Prostate gland (tissue), 2 donors: Measurements from ENCODE around the gene FCRL1. TPM values are rescaled to one million over a fixed set of nuclear protein-coding genes. Genes with fewer than 3 reads are reported as not detected.

Source experiments
- DNase-seq: peaks from one replicate; pipeline ENCODE4 v3.0.0-alpha.2; 2019; ENCODE audit warnings: low spot score
- H3K27ac ChIP-seq, 2 donors: fragments of 200-600 bp; sonication (generic); 2 replicates each; pipeline ENCODE4 v1.5.1; 2017 to 2019
- H3K27me3 ChIP-seq: fragments of 200-600 bp; sonication (generic); replicated peaks from 2 replicates; pipeline ENCODE4 v1.5.1; 2019; ENCODE audit not compliant: insufficient read depth
- H3K36me3 ChIP-seq, 2 donors: fragments of 200-600 bp; sonication (generic); 1 replicate in 1 of 2; 2 replicates in 1 of 2; pipeline versions ENCODE4 v1.5.1 to v1.8.1; 2017 to 2019
- H3K4me1 ChIP-seq: fragments of 200-600 bp; sonication (generic); replicated peaks from 2 replicates; pipeline ENCODE4 v1.5.1; 2019
- H3K4me3 ChIP-seq, 2 donors: fragments of 200-600 bp; sonication (generic); 2 replicates each; pipeline ENCODE4 v1.5.1; 2017 to 2019
- H3K9me3 ChIP-seq: fragments of 200-600 bp; sonication (generic); 2 replicates; pipeline ENCODE4 v1.5.1; 2017
- POLR2A ChIP-seq: fragments of 450-650 bp; IDR thresholded peaks from one replicate; pipeline ENCODE4 v1.6.1; 2016; ENCODE audit warnings: antibody characterized with exemption, mild to moderate bottlenecking
- POLR2AphosphoS5 ChIP-seq: sonication (generic); formaldehyde crosslinking; IDR thresholded peaks from one replicate; pipeline ENCODE4 v1.6.1; 2017; ENCODE audit warnings: antibody characterized with exemption
- WGBS: methylation state at CpG from one replicate; pipeline ENCODE4 v1.1.5; 2018; 5-methylcytosine and 5-hydroxymethylcytosine counted together
- intact Hi-C: fragments of 100-400 bp; cut with DNase I; formaldehyde crosslinking; loops from one replicate; pipeline ENCODE4 v1.14.2; 2022
- total RNA-seq, 2 donors: library from RNA; depleted of rRNA; stranded (reverse); fragments of >200 nt; gene quantifications; one replicate each; pipeline ENCODE4 v1.1.0, GENCODE V29; 2016
- TF ChIP-seq, protein P1 (sequence below), 4 experiments: fragments of 200-600 bp in 2 of 4; fragments of 450-650 bp in 2 of 4; sonication (generic) in 2 of 4; IDR thresholded peaks; 1 replicate in 3 of 4; 2 replicates in 1 of 4; pipeline ENCODE4 v1.5.1; 2016 to 2019; ENCODE audit warnings: antibody characterized with exemption in 4 of 4, mild to moderate bottlenecking in 2 of 4, moderate library complexity in 2 of 4

The FCRL1 gene
- total RNA-seq, 2 donors from 2014 or later, result 0.09 TPM; not detected in 1

DNA sequence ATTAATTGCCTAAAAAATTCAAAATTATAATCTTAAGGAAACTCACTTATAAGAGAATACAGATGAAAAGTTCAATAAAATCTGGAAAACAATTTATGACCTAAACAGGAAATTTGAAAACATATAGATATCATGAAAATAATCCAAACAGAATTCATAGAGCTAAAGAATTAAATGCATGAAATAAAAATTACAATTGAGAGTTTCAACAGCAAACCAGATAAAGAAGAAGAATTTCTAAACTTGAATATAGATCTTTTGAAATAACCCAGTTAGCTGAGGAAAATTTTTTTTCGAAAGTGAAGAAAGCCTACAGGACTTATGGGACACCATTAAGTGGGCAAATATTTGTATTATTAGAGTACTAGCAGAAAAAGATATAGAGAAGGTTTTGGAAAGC is 6.7 kb downstream of the FCRL1 start:
- Histone ChIP-seq H3K27ac (no peak overlapping the region), H3K4me3 (no peak overlapping the region), H3K9me3 (no peaks in the 10 kb centered on the region), H3K36me3 (no peaks in the 10 kb centered on the region), H3K27me3 (no peaks in the 10 kb centered on the region), H3K4me1 (no peaks in the 10 kb centered on the region)
- DNase-seq, result no peak
- intact Hi-C loops, result no loop called here
- WGBS, result 89% methylated on average over 1 of the region's 1 CpG
- TF ChIP-seq, protein P1, sequence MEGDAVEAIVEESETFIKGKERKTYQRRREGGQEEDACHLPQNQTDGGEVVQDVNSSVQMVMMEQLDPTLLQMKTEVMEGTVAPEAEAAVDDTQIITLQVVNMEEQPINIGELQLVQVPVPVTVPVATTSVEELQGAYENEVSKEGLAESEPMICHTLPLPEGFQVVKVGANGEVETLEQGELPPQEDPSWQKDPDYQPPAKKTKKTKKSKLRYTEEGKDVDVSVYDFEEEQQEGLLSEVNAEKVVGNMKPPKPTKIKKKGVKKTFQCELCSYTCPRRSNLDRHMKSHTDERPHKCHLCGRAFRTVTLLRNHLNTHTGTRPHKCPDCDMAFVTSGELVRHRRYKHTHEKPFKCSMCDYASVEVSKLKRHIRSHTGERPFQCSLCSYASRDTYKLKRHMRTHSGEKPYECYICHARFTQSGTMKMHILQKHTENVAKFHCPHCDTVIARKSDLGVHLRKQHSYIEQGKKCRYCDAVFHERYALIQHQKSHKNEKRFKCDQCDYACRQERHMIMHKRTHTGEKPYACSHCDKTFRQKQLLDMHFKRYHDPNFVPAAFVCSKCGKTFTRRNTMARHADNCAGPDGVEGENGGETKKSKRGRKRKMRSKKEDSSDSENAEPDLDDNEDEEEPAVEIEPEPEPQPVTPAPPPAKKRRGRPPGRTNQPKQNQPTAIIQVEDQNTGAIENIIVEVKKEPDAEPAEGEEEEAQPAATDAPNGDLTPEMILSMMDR (IDR thresholded peaks at IDR 0.05), result no peak
- TF ChIP-seq POLR2A (no peak), POLR2AphosphoS5 (no peak)

DNA sequence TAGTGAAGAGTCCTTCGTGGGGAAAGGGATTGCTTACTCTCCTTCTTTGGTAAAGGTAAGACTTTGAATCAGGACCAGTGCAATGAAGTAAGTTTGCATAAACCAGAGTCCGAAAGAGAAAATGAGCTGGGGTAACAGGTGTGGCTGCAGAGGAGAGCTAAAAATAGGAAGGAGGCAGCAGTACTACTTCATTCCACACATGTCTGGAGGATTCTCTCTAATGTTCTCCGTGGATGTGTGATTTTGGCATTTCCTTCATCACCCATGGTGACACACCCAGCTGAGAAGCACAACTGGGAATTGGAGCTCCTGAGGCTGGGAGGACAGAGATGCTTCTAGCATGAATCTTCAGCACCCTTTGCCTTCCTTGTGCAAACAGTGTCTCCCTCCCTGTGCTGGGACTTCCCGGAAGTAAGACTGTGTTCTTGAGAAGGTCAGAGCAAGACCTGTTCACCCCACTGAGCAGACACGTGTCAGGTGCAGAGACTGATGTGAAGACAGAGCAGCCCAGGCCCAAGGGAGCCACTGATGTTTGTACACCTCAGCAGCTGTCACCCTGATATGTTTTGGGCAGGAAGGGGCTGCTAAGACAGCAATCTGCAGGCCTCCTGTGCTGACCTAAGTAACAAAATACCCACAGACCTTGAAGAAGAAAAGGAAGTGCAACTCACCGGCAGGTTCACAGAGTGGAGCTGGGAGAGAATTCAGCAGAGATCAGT is 13.3 kb downstream of the FCRL1 start:
- Histone ChIP-seq H3K4me3 (no peak overlapping the region), H3K36me3 (no peaks in the 10 kb centered on the region), H3K27ac (no peak overlapping the region), H3K4me1 (no peaks in the 10 kb centered on the region), H3K9me3 (no peaks in the 10 kb centered on the region), H3K27me3 (no peaks in the 10 kb centered on the region)
- intact Hi-C loops, result no loop called here
- DNase-seq, result no peak
- WGBS, result 75% methylated on average over 6 of the region's 6 CpGs
- TF ChIP-seq, protein P1 (IDR thresholded peaks at IDR 0.05), result no peak
- no peak for TF ChIP-seq POLR2A
- TF ChIP-seq POLR2AphosphoS5, result no peak

- no peak for DNase-seq
- Histone ChIP-seq H3K36me3 (no peaks in the 10 kb centered on the region), H3K9me3 (no peaks in the 10 kb centered on the region), H3K27ac (no peak overlapping the region), H3K4me3 (no peak overlapping the region), H3K4me1 (no peaks in the 10 kb centered on the region), H3K27me3 (no peaks in the 10 kb centered on the region)
- TF ChIP-seq POLR2AphosphoS5, result no peak
- TF ChIP-seq, protein P1 (IDR thresholded peaks at IDR 0.05), result no peak
- no peak for TF ChIP-seq POLR2A
- intact Hi-C loops, result no loop called here
- 84% methylated on average over 7 of the region's 7 CpGs for WGBS
Measured at GRCh38 chr1:157803851-157804250, 16.1 kb downstream of the FCRL1 start.

DNA sequence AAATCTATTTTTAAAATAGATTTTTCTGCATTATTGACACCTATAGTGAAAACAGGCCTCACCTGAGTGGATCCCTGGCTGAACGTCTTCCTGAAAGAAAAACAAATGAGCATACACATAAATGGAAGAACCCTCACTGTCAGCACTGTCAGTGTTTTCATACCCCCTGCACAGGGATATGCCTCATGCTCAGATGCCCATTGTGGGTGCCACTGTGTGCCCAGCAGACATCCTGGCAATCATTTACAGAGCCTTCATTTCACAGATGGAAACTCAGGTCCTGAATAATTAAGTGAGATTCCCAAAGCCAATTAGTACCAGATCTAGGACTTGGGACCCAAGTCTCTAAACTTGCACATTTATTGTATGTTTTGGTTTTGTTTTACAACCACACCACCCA is 19.9 kb downstream of the FCRL1 start:
- Histone ChIP-seq H3K4me1 (no peaks in the 10 kb centered on the region), H3K27me3 (no peaks in the 10 kb centered on the region), H3K36me3 (no peaks in the 10 kb centered on the region), H3K27ac (no peak overlapping the region), H3K4me3 (no peak overlapping the region), H3K9me3 (no peaks in the 10 kb centered on the region)
- WGBS, result 59% methylated on average over 1 of the region's 1 CpG
- TF ChIP-seq POLR2A, result no peak
- TF ChIP-seq, protein P1 (IDR thresholded peaks at IDR 0.05), result no peak
- TF ChIP-seq POLR2AphosphoS5, result no peak
- intact Hi-C loops, result no loop called here
- DNase-seq, result no peak

DNA sequence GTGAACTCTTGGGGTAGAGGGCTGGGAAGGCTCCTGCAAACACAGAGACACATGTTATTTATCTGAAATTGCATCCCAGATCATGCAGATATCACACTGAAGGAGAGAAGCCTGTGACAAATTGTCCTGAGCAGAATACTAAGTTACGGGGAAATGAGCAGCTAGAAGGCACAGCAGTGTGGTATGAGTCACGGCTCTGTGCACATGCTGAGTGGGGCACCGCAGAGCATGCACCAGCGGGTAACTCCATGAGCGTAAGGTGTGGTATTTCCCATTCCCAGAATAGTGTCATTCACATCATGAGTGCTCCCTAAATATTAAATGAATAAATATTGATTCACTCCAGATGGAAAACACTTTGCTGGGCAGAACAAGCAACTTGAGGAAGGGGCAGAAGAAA is 21.7 kb downstream of the FCRL1 start:
- H3K36me3 ChIP-seq, result no peaks in the 10 kb centered on the region
- intact Hi-C loops, result no loop called here

More for the DNA sequence above, 21.7 kb downstream of the FCRL1 start:
- Histone ChIP-seq H3K4me1 (no peaks in the 10 kb centered on the region), H3K4me3 (no peak overlapping the region), H3K27me3 (no peaks in the 10 kb centered on the region), H3K27ac (no peak overlapping the region), H3K9me3 (no peaks in the 10 kb centered on the region)
- DNase-seq, result no peak
- WGBS, result 81% methylated on average over 5 of the region's 5 CpGs
- TF ChIP-seq, protein P1 (IDR thresholded peaks at IDR 0.05), result no peak
- TF ChIP-seq POLR2AphosphoS5, result no peak
- TF ChIP-seq POLR2A, result no peak
